Hepatocyte (in vitro differentiated cells): ENCODE results near the gene SUMF1.

Source experiments
- EZH2 ChIP-seq: fragments of 200-600 bp; sonication (generic); IDR thresholded peaks from 2 replicates; pipeline ENCODE4 v1.6.1; 2016; ENCODE audit warnings: antibody characterized with exemption, mild to moderate bottlenecking, borderline replicate concordance
- TF ChIP-seq, protein P1 (sequence below): fragments of 200-600 bp; sonication (generic); IDR thresholded peaks from 2 replicates; pipeline ENCODE4 v1.5.1; 2016; ENCODE audit warnings: antibody characterized with exemption, mild to moderate bottlenecking; ENCODE audit not compliant: poor library complexity

DNA sequence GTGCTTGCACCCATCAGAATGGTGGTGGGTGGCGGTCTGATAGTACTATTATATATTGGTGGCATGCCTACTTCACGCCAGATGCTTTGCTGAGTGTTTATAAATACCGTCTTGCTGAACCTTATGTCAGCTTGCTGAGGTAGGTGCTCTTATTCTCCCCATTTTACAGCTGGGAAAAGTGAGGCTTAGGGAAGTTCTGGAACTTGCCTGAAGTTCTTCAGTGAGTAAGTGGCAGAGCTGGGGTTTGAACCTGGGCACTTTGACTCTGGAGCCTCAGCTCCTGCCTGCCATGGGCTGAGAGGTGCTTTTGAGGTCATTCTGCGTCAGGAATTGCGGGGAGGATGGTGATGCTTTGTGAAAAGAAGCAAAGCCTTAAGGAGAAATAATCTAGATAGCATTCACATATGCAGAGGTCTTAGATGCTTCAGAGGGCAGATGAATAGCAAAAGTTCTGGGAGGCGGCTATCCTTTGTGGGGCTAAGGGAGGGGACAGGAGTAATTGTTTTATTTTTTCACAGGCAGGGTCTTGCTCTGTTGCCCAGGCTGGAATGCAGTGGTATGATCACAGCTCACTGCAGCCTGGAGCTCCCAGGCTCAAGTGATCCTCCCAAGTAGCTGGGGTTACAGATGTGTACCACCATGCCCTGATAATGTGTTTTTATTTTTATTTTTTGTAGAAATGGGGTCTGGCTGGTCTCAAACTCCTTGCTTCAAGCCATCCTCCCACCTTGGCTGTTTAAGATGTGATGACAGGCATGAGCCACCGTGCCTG lies 44.6 kb upstream of the SUMF1 start:
- TF ChIP-seq, protein P1, sequence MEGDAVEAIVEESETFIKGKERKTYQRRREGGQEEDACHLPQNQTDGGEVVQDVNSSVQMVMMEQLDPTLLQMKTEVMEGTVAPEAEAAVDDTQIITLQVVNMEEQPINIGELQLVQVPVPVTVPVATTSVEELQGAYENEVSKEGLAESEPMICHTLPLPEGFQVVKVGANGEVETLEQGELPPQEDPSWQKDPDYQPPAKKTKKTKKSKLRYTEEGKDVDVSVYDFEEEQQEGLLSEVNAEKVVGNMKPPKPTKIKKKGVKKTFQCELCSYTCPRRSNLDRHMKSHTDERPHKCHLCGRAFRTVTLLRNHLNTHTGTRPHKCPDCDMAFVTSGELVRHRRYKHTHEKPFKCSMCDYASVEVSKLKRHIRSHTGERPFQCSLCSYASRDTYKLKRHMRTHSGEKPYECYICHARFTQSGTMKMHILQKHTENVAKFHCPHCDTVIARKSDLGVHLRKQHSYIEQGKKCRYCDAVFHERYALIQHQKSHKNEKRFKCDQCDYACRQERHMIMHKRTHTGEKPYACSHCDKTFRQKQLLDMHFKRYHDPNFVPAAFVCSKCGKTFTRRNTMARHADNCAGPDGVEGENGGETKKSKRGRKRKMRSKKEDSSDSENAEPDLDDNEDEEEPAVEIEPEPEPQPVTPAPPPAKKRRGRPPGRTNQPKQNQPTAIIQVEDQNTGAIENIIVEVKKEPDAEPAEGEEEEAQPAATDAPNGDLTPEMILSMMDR, result no peak
- TF ChIP-seq EZH2, result no peak
